Measurements from ENCODE around the gene ZNF85.

DNA sequence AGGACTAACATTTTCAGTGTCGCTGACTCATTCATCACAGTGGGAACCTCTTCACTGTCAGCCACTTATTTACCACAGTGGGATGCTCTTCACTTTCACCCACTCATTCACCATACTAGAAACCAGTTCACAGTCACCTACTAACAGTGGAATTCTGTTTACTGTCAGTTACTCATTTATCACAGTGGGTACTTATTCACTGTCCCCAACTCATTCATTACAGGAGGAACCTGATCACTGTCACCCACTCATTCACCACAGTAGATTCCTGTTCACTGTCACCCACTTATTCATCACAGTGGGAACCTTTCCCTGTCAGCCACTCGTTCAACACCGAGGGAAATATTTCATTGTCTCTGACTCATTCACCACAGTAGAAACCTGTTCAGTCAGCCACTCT, 10.1 kb upstream of the ZNF85 start:
- TF ChIP-seq, protein P1, sequence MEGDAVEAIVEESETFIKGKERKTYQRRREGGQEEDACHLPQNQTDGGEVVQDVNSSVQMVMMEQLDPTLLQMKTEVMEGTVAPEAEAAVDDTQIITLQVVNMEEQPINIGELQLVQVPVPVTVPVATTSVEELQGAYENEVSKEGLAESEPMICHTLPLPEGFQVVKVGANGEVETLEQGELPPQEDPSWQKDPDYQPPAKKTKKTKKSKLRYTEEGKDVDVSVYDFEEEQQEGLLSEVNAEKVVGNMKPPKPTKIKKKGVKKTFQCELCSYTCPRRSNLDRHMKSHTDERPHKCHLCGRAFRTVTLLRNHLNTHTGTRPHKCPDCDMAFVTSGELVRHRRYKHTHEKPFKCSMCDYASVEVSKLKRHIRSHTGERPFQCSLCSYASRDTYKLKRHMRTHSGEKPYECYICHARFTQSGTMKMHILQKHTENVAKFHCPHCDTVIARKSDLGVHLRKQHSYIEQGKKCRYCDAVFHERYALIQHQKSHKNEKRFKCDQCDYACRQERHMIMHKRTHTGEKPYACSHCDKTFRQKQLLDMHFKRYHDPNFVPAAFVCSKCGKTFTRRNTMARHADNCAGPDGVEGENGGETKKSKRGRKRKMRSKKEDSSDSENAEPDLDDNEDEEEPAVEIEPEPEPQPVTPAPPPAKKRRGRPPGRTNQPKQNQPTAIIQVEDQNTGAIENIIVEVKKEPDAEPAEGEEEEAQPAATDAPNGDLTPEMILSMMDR (IDR thresholded peaks at IDR 0.05) = no peak
- TF ChIP-seq POLR2AphosphoS5 (IDR thresholded peaks at IDR 0.05) (no peak), EP300 (IDR thresholded peaks at IDR 0.05) (no peak)
